GM12801 (cell line): ENCODE data around the gene ATP8B3.

Source experiments
- TF ChIP-seq, protein P1 (sequence below): IDR thresholded peaks from one replicate; pipeline ENCODE4 v1.5.1; 2011; ENCODE audit warnings: control low read depth; ENCODE audit not compliant: insufficient read length; ENCODE audit errors: extremely low read depth

Gene ATP8B3

DNA sequence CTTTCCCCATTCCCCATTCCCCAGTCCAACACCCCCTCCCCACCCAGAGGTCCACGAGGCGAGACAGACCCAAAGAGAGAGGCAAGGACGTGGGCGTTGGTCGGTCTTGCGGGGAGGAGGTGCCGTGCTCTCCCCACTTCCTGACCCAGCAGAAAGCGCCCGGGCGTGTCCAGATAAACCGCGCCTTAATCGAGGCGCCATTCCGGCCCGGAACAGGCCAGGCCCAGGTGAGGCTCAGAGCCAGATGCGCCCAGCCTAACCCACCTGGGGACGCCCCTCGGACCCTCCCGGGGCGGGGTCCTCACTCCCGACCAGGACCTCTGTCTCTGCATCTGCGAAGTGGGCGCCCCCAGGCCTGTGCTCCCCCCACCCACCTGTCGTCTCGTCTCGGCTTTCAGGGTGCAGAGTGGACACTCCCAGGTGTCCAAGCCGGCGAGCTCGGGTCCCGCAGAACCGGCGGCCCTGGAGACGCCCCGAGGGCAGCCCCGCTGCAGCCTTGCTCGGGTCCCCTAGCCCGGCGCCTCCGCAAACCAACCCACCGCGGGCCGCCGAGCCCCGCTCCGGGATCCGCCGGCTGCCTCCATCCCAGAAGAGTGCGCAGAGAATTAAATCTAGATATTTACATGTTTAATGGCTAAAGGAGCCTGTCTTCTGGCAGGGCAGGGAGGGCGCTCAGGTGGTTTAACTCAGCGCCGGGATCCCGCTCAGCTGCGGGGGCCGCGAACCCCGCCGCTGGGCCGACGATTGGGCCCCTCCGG lies 63.8 kb downstream of the ATP8B3 start:
- TF ChIP-seq, protein P1, sequence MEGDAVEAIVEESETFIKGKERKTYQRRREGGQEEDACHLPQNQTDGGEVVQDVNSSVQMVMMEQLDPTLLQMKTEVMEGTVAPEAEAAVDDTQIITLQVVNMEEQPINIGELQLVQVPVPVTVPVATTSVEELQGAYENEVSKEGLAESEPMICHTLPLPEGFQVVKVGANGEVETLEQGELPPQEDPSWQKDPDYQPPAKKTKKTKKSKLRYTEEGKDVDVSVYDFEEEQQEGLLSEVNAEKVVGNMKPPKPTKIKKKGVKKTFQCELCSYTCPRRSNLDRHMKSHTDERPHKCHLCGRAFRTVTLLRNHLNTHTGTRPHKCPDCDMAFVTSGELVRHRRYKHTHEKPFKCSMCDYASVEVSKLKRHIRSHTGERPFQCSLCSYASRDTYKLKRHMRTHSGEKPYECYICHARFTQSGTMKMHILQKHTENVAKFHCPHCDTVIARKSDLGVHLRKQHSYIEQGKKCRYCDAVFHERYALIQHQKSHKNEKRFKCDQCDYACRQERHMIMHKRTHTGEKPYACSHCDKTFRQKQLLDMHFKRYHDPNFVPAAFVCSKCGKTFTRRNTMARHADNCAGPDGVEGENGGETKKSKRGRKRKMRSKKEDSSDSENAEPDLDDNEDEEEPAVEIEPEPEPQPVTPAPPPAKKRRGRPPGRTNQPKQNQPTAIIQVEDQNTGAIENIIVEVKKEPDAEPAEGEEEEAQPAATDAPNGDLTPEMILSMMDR, result no peak

DNA sequence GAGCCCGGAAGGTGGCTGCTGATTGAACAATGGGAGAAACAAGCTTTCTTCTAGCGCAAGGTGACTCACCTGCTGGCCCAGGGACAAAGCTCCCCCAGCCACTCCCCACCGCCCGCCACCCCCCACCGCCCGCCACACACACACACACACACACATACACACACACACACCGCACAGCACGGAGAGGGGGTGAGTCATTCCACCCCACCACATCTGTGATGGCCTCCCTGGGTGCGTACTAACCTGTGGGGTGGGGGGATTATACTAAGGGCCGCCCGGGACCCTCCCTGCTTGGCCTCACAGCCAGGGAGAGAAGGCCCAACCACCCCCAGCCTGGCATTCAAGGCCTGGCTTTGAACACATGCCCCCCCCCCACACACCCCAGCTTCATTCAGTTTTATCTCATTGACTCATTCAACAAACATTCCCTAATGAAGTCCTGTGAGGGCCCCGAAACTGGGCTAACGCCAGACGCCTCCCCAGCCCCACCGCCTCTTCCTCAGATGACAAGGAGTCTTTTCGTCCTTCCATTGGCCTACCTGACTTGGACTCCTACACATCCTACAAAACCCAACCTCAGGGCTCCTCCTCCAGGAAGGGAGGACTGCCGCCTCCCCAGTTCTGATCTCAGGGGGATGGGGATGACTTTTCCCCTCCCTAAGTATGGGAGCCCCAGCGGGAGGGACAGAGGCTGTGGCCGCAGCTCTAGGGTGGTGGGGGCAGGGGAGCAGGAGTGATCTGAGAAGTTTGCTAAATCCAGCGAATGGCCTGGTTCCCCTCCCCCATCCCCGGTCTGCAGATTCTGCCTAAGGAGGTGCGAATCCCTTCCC lies 64.6 kb downstream of the ATP8B3 start:
- TF ChIP-seq, protein P1, result no peak

DNA sequence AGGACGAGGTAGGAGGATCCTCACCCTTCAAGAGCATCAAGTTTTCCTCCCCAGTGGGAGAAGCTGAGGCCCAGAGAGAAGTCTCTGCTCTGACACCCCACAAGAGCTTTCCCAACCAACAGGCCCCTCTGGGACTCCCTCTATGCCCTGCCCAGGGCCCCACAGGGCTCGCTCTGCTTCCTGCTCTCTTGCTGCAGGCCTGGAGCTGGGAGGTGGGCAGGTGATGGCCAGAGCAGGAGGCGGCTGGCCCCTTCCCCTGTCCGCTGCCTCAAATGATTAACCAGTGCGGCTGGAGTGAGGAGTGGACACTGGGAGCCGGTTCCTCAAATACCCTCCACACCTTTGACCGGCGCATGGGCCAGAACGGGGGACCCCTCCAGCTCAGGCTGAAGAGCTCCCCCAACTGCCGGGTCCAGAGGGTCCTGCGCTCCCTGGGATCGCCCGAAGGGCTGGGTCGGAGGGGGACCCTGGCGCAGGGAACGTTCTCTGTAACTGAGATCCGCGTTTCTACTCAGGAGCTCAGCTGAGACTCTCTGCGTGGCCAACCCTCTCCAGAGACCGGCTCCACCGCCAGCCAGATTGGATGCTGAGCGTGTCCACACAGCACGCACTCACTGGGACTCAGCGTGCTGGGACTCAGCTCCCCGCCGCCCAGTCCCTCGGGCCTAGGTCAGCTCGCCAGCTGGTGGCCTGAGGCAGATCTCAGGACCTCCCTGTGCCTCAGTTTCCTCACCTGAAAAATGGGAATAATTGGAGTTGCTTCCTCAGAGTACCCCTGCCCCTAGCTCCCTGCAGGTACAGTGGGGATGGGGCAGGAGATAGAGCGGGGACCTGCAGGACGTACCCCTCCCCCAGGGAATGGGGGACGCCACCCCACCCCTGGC lies 65.4 kb downstream of the ATP8B3 start:
- TF ChIP-seq, protein P1, result no peak

DNA sequence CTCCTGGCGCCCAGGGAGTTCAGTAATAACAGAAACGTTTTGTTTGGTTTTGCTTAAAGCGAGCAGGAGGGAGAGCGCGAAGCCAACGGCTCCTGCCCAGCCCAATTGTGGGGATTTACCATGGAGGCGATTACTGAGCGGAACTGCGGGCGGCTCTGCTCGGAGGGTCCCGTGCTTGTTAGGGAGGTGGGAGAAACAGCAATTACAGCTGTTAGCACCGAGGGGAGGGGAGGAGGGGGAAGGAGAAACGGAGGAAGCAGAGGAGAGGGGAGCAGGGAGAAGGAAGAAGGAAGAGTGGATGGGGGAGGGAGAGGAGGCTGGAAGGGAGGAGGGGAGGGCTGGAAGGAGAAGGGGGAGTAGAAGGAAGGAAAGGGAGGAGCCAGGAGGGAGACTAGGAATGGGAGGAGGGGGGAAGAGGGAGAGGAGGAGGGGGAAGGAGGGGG lies 66.5 kb downstream of the ATP8B3 start:
- TF ChIP-seq, protein P1, result no peak

DNA sequence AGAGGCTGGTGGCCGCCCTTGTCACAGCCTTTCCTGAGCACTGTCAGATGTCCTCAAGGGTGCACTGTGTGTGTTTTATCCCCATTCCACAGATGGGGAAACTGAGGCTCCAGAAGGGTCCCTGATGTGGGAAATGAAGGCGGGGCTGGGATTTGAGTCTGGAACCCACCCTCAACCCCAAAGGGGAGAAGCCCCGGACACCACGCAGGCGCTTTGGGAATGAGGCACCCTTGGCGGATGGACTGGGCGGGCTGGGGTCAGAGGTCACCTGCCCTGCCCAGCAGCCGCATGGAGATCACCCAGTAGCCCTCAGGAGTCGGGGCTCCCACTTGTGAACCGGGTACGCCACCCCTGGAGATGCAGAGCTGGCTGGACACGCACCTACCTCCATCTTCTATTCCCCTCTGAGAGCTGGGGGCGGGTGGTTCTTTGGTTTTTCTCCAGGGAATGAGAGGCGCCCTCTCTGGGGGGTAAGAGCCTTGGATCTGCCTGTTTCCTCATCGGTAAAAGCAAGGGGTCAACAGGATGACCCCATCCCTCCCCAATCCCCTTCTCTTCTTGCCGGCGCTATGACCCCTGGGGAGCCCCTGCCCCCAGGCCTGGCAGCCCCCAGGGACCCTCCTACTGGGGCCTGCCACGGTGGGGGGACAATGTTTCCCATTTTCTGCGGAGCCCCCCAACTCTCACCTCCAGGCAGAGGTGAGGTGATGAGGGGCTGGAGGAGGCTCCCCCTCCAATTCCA lies 67.1 kb downstream of the ATP8B3 start:
- TF ChIP-seq, protein P1, result no peak

DNA sequence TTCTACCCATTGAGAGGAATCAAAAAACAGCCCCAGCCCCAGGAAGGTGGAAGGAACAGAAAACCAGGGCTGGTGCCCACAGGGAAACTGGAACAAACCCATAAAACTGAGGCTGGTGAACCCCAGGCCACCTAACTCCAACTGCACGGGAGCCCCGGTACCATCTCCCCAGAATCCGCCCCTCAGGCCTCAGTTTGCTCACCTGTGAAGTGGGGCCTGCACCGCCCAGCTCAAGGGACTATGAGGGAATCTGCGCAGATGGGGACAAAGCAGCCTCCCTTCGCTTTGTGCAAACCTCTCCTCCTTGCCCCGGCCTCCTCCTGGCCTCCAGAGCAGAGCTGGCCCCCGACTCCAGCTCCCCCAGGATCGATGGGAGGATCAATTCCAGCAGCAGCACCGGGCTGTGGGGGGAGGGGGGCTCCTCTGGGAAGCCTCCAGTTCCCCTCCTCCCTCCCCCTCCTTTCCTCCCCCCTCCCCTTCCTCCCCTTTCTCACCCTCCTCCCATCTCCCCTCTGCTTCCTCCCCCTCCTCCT lies 67.9 kb downstream of the ATP8B3 start:
- TF ChIP-seq, protein P1, result no peak
